ENCODE results near the gene GDF9.

Gene GDF9

GRCh38 chr5:132853323-132853722, 12.9 kb downstream of the GDF9 start:
- no peak for TF ChIP-seq CTCF (conservative IDR thresholded peaks at IDR 0.05; ENCODE audit: low read depth, low read length)
- no peak for DNase-seq (ENCODE audit: low read depth)
- H3K4me3 ChIP-seq (ENCODE audit: low read length), result no peak overlapping the region

- no peak overlapping the region for H3K4me3 ChIP-seq (ENCODE audit: low read length)
- DNase-seq (ENCODE audit: low read depth), result no peak
- no peak for TF ChIP-seq CTCF (conservative IDR thresholded peaks at IDR 0.05; ENCODE audit: low read depth, low read length)
Observed at GRCh38 chr5:132850066-132850465, 16.2 kb downstream of the GDF9 start.

GRCh38 chr5:132849347-132849746, 16.9 kb downstream of the GDF9 start:
- no peak for TF ChIP-seq CTCF (conservative IDR thresholded peaks at IDR 0.05; ENCODE audit: low read depth, low read length)
- no peak overlapping the region for H3K4me3 ChIP-seq (ENCODE audit: low read length)
- no peak for DNase-seq (ENCODE audit: low read depth)

- no peak for DNase-seq (ENCODE audit: low read depth)
- H3K4me3 ChIP-seq (ENCODE audit: low read length), result no peak overlapping the region
- no peak for TF ChIP-seq CTCF (conservative IDR thresholded peaks at IDR 0.05; ENCODE audit: low read depth, low read length)
Observed at GRCh38 chr5:132848270-132848669, 18.0 kb downstream of the GDF9 start.

GRCh38 chr5:132841305-132841704, 25.0 kb downstream of the GDF9 start:
- H3K4me3 ChIP-seq (ENCODE audit: low read length), result no peak overlapping the region
- no peak for DNase-seq (ENCODE audit: low read depth)
- TF ChIP-seq CTCF (conservative IDR thresholded peaks at IDR 0.05; ENCODE audit: low read depth, low read length), result no peak

- no peak for TF ChIP-seq CTCF (conservative IDR thresholded peaks at IDR 0.05; ENCODE audit: low read depth, low read length)
- no peak overlapping the region for H3K4me3 ChIP-seq (ENCODE audit: low read length)
- no peak for DNase-seq (ENCODE audit: low read depth)
Observed at GRCh38 chr5:132840896-132841295, 25.4 kb downstream of the GDF9 start.

GRCh38 chr5:132840313-132840712, 26.0 kb downstream of the GDF9 start:
- H3K4me3 ChIP-seq (ENCODE audit: low read length), result no peak overlapping the region
- no peak for TF ChIP-seq CTCF (conservative IDR thresholded peaks at IDR 0.05; ENCODE audit: low read depth, low read length)
- no peak for DNase-seq (ENCODE audit: low read depth)

Measured in retinal pigment epithelial cell (primary cell).